Islet precursor cell (in vitro differentiated cells): ENCODE results near the gene NUDT16L1.

ENCODE experiments used
- DNase-seq: peaks from one replicate; pipeline ENCODE4 v3.0.0-alpha.2; 2018

Gene NUDT16L1

DNA sequence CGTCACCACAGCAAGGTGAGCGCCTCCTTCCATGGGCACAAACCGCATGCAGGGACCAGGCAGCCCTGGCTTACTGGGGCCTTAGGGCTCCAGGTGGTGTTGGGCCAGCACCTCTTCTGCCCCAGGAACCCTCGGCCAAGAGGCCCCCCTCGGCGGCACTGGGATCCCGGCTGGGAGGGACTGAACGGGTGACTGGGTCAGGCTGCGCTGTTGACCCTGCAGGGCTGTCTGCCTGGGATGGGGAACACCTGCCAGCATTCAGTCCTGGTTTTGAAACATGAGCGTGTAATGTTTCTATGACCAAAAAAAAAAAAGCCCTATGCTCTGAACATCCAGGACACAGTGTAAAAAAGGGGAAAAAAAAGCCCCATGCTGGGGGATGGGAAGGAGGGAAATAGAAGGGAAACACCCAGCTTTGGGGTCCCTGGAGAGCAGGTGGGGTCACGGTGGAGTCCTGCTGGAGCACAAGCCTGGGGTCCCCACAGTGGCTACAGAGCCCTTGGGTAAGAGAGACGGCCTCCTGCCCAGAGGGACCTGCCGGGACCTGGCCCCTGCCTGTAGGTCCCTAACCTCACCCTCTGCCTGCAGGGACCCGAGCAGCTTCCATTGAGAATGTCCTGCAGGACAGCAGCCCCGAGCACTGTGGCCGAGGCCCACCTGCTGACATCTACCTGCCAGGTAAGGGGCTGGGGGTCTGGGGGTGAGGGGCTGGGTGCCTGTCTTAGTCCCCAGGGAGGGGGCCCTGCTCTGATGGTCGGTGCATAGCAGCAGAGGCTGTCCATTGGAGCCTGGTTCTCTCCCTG is 9.9 kb upstream of the NUDT16L1 start:
- DNase-seq: no peak

DNA sequence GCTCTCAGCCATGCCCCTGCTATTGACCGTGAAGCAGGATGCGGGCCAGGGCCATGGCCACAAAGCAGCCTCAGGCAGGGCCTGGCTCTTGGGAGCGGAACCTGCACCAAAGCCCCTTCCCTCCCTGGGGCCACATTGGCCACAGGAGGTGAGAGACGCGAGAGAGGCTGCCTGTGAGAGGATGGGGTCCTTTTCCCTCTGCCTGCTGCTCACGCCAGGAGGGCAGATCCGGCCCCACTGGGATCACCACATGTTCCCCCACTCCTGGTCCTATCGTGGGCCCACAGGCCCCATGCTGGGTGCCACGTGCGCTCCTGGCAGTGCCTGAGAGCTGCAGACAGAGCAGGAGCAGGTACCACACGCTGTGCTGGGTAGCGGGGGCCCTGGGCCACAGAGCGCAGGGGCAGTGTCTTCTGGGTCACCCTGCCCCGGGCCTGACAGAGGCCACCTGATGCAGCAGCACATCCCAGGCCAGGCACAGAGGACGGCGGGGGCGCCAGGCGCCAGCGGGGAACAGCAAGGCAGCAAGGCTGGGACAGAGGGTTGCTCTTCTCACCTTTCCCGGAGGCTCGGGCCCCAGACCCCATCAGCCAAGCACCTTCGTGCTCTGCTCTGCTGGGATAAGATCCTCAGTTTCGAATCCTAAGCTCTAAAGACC is 9.2 kb upstream of the NUDT16L1 start:
- DNase-seq: no peak

DNA sequence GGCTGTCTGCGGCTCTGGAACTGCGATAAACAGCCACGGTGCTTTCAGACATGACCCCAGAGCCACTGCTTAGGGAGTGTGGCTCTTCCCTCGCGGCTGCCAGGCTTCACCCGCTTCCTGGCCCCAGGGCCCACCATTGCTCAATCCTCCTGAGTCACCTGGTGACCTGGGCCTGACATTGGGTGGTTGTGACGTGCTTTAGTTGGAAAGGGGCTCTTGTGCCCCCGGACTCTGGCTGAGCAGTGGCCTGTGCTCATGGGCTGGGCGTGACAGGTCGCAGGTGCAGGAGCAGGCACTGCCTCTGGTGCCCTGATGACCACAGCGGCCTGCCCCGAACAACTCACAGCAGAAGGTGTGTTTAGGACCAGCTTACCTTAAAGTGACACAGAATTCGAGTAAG is 8.6 kb upstream of the NUDT16L1 start:
- DNase-seq: no peak

DNA sequence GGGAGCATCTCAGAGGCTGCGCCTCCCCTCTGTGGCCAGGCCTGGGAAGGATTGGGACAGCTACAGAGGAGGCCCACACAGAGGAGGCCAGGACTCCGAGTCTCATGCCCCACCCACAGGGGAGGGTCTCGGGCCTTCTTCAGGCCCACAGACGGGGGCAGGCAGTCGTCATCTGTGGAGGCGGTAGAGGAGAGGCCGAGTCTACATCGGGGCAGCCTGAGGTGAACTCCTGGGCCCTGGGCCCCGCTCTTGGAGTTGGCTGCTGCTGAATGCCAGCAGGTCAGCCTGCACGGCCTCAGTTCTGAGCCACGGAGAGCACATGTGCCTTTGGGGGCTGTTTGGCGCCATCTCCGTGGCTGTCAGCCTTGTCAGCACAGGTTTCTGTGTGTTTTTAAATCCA is 8.1 kb upstream of the NUDT16L1 start:
- DNase-seq: no peak

DNA sequence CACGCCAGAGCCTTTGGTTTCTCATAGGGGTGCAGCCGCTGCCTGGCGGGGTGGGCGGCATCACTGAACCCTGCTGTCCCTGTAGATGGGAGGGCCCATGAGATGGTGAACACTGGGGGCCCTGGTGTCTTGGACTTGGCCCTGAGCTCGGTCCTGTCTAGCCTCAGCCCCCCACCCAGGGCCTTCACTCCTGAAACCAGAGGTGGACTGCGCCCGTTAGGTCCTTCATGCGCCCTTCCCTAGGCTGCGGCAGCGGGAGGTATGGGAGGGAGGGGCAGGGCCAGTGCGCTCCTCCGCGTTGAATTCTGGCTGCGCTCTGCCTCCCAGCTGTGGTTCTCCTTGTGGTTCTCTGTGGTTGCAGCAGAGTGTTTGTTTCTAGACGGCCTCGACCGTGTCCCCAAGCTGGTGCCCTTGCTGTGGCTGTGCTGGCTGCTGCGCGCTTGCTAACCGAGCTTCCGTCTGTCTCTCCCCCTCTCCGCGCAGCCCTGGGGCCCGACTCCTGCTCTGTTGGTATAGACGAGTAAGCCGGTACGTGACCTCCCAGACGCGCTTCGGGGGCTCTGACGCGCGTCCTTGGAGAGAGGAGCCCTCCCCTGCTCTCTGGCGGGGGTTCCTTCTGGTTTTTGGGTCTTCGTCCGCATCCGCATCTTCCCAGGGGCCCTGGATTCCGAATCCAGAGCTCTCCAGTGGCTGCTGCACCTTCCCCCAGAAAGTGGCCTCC is 7.4 kb upstream of the NUDT16L1 start:
- DNase-seq: no peak

DNA sequence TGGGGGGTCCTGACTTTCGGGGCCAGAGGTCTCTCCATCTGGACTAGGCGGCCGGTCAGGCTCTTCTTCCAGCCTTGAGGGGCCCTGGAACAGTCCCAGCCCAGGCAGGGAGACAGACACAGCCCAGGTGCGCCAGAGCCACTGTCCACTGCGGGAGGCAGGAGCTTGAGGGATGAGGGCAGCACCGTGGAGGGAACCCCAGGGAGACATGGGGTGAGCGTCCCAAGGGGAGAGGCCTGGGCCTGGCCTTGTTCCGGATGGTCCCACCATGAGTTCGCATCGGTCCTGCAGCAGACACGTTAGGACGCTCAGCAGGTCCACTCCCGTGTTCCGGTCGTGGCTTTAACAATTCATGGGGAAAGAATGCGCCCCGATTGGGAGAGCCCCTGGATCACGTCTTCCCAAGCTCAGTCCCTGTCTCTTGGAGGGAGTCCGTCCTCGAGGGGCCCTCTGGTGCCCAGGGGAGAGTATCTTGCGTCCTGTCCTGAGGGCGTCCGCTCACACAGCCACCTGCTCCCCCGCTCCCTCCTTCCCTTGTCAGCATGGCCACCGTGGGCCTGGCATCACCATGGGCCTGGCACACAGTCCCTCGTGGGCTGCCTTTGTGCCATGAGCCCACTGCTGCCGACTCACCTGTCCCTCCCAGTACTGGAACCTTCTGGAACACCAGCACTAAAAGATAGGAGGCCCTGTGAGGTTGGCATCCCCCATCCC is 6.7 kb upstream of the NUDT16L1 start:
- DNase-seq: no peak

DNA sequence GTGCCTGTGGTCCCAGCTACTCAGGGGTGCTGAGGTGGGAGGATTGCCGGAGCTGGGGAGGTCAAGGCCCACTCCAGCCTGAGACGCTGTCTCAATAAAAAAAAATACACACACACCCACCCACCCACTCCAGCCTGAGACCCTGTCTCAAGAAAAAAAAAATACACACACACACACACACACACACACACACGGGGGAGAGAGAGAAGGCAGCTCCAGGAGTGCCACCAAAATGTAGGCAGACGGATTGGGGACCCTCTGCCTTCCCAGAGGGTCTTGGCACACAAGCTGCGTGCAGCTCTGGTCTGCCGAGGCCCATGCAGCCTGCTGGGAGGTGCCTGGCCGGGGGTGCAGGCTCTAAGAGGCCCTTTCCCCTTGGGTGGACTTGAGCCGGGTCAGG is 5.9 kb upstream of the NUDT16L1 start:
- no peak for DNase-seq

DNA sequence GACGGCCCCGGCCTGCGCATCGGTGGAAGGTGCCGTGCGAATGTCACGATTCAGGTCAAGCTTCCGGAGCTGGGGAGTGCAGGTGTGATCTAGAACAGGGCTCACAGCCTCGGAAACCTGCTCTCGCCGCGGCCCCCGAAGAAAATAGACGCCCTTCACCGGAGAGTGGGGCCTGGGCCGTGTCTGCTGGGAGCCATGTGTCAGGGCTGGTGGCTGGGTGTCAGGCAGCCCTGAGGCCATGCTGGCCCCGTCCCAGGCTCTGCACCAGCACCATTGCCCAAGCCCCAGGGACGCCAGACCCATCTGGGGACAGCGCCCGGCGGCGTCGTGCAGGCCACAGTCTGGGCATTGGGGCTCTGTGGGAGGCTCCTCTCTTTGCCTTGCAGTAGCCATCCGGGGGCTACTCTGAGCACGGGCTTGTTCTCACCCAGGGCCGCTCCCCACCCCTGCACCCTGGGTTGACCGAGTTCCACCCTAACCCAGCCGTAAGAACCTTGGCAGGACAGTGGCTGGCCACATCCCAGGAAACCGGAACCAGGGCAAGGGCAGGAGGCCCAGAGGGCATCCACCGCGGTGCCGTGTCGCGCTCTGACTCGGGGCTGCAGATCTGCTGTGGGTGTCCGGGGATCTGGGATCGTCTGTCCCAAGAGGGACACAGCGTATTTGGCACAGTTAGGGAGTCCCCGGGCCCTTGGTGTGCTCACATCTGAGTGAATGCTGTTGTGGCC is 5.3 kb upstream of the NUDT16L1 start:
- DNase-seq: no peak

DNA sequence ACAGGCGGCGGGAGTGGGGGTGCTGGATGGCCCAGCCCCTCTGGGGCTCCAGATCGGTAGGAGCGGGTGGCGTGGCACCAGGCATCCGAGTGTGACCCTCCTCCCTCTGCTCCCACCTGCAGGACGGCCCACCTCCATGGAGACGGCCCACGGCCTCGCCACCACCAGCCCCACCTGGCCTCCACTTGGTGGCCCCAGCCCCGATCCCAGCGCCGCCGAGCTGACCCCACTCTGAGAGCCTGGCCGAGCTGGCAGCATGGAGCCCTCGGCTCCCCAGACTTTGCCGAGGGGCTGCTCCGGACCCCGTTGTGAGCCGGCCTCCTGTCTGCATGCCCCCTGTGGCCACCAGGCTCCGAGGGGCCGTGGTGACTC is 4.7 kb upstream of the NUDT16L1 start:
- DNase-seq: no peak

DNA sequence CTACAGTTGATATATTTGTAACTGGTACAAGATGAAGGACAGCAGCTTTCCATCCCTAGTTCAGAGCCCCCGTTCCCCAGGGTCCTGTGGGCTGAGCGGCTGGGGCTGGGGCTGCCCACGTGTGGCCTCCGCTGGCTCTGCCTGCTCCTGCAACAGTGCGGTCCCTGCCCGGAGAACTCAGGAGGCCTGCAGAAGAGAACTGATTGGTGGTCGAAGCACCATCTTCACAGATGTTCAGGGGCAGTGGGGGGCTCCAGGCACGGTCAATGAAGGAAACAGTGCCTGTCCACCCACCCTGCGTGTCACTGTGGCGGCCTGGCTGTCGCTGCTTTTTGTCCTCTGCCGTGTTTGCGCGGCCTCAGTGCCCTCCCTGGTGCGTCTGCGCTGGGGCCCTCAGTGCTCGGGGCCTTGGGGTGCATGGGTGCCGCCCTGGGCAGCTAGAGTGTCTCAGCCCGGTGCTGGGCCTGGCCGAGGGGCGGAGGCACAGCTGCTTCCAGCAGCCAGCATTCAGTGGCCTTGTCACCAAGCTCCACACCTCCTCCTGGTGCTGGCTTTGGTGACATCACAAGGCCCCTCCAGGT is 4.2 kb upstream of the NUDT16L1 start:
- peak; percentile 38 for DNase-seq

DNA sequence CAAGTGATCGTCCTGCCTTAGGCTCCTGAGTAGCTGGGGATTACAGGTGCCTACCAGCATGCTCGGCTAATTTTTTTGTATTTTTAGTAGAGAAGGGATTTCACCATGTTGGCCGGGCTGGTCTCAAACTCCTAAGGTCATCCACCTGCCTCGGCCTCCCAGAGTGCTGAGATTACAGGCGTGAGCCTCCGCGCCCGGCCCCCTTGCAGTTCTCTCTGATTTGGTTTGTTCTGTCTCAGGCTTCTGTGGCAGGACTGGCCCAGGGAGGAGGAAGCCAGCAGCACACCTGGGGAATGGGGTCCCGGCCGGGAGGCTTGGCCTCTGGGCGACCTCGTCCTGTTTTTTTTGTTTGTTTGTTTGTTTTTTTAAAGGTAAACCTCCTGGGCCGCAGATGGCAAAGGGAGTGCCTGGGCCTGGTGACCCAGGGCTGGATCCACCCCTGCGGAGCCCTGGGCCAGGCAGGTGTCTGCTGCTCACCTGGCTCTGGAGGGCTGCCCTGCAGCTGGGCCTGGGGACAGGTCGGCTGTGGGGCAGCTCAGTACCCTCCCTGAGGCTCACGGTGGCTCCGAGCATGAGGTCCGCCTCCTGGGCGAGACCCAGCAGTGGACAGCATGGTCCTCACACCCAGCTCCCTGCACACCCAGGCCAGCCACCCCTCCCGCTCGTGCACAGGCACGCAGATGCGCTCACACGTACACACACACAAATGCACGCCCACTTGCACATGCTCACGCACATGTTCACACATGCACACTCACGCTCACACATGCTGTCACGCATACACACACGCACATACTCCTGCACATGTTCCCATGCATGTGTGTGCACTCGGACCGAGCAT is 3.3 kb upstream of the NUDT16L1 start:
- DNase-seq: peak; percentile 46

DNA sequence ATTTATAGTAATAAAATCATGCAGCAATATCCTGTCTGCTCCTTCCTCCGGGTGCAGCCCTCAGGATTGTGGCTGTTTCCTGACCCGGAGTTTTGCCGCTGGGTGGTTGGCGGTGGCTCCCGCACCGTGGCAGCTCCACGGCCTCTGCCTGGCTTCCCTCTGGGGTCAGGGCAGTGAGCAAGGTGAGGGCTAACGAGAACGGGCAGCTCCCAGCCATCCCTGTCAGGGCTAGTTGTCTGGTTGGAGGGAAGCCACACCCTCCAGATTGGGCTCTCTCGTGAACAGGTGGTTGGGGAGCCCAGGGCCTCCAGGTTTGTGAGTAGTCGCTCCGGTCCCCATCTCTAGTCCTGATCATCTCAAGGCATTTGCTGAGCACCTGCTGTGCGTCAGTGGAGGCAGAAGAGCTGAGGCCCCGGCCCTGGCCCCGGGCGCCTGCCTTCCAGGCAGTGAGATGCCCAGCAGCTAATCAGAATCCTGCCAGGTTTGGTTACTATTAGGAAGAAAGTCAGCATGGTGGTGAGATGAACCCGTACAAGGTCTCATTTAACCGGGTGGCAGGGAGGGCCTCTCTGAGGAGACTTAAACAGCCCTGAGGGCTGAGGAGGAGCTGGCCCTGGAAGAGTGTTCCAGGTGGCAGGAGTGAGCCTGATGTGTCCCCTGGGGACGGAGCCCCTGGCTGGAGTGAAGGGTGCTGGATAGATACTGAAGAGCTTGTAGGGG is 2.3 kb upstream of the NUDT16L1 start:
- peak; percentile 51 for DNase-seq

DNA sequence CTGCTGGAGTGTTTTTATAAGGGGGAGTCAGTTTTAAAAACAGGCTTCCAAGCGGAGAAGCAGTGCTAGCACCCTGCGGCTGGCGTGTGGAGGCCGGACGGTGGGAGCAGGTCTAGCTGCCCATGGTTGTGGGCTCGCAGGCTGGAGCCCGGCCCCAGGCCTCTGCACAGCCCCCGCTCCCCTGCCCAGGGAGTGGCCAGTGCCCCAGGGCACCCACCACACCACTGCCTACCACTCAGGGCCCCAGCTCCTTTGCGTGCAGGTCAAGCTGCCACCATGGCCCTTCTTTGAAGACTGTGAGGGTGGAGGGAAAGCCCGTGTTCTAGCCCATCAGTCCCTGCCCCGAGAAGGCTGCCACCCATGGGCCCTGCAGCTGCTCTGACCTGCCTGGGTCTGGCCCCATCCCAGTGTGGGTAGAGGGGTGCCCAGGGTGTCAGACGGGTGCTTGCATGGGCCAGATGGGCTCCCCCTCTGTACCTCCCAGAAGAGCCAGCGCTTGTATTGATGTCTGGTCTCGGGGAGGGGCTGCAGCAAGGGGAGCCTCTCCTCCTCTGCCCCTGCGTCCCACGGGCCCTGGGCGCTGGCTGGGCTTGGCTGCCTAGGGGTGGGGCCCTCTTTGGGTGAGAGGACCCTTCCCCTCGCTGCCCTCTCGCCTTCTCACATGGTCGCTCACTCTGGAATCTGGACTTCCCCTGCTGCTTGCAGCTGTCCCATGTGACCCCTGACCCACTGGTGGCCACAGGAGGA is 1.5 kb upstream of the NUDT16L1 start:
- peak; percentile 49 for DNase-seq

DNA sequence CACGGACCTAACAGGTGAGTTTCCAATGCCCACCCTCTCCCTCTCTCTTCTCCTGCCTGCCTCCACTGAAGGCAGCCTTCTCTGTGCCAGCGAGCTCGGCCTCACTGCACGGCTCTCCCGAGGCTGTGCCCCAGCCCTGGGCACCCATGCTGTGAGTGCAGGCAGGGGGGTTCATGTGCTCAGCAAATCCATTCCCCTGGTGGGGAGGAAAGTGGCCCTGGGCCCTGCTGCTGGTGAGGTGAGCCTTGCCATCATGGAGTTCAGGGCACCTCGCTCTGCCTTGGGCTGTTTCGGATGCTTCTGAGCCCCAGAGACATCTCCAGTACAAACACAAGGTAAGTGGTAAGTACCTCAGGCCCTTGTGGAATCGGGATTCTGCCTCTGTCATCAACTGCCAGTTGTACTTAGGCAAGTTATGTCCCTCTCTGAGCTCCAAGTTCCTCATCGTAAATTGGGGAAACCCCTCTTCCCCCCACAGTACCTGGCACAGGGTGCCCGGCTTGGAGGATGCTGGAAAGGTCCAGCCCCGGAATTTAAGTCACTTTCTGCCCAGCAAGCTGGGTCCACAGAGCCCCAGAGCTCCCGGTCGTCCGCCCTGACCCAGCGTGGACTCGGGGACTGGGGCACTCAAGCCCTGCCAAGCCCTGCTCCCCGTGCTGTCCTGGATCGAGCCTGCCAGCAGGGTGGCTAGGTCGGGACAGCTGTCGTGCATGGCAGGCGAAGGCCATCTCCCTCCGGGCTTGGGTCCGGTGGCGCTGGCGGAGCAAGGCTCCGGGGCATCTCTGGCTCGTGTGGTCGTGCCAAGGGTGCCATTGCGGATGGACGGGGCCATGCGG is 684 bp upstream of the NUDT16L1 start:
- peak; percentile 53 for DNase-seq

DNA sequence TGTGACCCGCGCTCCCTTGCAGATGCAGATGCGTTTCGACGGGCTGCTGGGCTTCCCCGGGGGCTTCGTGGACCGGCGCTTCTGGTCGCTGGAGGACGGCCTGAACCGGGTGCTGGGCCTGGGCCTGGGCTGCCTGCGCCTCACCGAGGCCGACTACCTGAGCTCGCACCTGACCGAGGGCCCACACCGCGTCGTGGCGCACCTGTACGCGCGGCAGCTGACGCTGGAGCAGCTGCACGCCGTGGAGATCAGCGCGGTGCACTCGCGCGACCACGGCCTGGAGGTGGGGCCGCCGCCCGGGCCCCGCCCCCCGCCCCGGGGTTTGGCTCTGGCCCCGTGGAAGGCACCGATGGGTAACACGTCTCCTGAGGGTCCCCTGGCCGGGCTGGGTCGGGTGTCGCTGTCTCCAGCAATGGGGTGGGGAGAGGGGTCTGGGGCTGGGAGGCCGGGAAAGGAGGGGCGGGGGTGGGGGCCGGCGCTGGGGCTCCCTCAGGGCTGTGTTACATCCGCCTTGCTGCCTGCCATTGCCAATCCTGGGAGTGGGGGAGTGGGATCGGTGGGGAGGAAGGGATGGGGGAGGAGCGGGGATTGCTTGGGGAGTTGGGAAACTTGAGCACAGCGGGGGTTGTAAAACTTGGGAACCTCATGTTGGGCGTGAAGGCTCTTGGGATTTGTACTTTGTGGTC is 737 bp downstream of the NUDT16L1 start:
- DNase-seq: peak; percentile 70

DNA sequence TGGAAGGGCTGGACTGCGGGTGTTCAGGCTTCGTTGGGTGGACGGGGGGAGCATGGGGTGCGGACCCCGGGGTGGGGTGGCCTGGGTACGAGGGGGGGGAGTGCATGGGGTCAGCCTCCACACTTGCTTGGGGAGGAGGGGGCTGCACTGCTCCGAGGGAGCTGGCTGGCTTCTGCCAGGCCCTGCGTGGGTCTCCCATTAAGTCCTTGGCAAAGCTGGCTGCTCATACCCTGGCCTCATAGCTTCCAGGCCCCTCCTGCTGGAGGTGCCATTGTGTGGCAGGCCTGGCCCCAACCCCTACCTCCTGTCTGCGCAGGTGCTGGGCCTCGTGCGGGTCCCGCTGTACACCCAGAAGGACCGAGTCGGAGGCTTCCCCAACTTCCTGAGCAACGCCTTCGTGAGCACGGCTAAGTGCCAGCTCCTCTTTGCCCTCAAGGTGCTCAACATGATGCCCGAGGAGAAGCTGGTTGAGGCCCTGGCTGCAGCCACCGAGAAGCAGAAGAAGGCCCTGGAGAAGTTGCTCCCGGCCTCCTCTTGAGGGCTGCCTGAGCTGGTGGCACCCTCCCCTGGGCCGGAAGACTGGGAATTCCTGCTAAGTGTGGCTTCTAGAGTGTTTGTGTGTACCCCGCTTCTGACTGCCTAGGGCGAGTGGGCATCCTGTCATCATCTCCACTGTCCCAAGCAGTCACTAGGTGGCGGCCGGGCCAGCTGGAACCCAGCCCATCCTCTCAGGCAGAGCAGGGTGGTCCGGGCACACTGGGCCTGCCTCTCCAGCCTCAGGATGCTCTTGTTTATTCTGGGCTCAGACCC is 1.5 kb downstream of the NUDT16L1 start:
- peak; percentile 52 for DNase-seq

DNA sequence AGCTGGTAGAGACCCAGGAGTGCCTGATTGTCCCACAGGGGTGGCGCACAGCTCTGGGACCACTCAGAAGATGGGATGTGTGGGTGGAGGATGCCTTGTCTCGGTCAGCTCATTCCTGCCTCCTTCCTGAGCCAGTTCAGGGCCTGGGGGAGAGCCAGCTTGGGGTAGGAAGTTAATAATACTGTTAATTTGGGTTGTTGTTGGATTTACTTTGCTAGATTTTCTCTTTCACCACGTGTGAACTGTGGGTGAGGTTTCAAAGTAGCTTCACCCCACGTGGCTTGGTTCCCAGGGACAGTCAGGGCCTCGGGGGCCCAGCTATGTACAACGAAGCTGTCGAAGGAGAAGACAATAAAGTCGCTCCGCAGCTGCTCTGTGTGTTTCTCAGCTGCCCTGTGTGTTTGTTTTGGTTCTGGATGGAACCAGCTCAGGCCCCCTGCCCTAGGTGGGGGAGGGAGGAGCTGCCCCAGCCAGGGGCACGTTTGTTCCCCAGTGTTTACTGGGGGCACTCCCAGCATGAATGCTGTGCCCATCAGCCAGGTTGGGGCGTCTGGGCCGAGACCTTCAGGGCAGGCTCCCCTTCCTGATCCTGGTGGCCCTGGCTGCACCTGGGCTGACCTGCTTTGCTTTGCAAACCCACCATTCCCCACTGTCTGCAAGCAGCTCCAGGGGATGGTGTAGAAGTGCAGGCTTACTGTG is 2.3 kb downstream of the NUDT16L1 start:
- no peak for DNase-seq
